ENCODE data around the gene CCDC43.
"Not testable (repeated sequence)": the region's sequence is repeated elsewhere in the genome, so short reads cannot be mapped to it uniquely, and the experiment has no call there.

The CCDC43 gene

GRCh38 chr17:44689477-44690217 lies at the start of gene CCDC43:
TSS of gene CCDC43 (minus strand) at chr17:44689776. CDS start at chr17:44689753, 23 bp downstream.
- Mint-ChIP-seq H3K9me3 (no peaks in the 10 kb centered on the region), H3K4me1 (peaks cover 21% of the 10 kb centered on the region), H3K27me3 (ENCODE audit: low read depth, poor library complexity) (peaks cover 18% of the 10 kb centered on the region), H3K4me3 (peak within 1 kb of the TSS; percentile 96), H3K36me3 (ENCODE audit: low read depth) (peaks cover 5% of the 10 kb centered on the region), H3K27ac (peak within 1 kb of the TSS; percentile 98)
- TF ChIP-seq, protein P1, sequence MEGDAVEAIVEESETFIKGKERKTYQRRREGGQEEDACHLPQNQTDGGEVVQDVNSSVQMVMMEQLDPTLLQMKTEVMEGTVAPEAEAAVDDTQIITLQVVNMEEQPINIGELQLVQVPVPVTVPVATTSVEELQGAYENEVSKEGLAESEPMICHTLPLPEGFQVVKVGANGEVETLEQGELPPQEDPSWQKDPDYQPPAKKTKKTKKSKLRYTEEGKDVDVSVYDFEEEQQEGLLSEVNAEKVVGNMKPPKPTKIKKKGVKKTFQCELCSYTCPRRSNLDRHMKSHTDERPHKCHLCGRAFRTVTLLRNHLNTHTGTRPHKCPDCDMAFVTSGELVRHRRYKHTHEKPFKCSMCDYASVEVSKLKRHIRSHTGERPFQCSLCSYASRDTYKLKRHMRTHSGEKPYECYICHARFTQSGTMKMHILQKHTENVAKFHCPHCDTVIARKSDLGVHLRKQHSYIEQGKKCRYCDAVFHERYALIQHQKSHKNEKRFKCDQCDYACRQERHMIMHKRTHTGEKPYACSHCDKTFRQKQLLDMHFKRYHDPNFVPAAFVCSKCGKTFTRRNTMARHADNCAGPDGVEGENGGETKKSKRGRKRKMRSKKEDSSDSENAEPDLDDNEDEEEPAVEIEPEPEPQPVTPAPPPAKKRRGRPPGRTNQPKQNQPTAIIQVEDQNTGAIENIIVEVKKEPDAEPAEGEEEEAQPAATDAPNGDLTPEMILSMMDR (IDR thresholded peaks at IDR 0.05) = no peak
- peak; percentile 96 for DNase-seq

GRCh38 chr17:44738214-44738906 lies 48.8 kb upstream of the CCDC43 start:
- Mint-ChIP-seq H3K4me3 (no peak overlapping the region), H3K9me3 (no peaks in the 10 kb centered on the region), H3K27ac (no peak overlapping the region), H3K27me3 (ENCODE audit: low read depth, poor library complexity) (no peaks in the 10 kb centered on the region), H3K36me3 (ENCODE audit: low read depth) (peaks cover 31% of the 10 kb centered on the region), H3K4me1 (no peaks in the 10 kb centered on the region)
- TF ChIP-seq, protein P1 (IDR thresholded peaks at IDR 0.05) = no peak
- DNase-seq = no peak

DNA sequence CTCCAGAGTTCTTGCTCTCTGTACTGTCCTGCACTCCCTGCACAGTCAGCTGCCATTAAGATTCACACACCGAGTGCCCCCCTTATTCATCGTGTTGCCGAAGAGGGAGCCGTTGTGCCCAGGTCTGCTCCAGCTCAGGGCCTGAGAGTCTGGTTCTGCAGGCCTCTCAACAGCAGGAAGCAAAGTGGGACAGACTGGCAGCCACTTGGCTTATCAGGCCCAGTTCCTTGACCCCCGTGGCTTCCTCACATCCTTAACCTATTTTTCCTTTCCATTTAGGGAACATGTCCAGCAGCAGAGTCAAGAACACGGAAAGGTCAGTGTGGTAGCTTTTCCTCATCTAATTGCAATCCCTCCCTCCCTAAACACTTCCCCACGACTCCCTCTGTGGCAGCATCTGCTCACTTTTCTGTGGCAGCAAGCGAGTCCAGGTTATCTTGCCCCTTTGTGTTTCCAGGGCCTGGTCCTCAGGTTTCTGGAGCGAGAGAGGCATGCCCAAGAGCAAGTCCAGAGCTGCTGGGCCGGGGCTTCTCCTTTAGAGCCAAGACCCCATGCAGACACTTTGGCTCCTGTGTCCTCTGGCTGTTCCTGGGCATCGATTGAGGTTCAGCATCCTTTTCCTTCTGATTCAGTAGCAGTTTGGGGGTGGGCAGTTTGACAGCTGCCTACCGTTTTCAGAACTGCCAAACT lies 47.1 kb upstream of the CCDC43 start:
- no peaks in the 10 kb centered on the region for H3K4me1 Mint-ChIP-seq
- no peak for DNase-seq
- TF ChIP-seq, protein P1 (IDR thresholded peaks at IDR 0.05) = no peak
- H3K36me3 Mint-ChIP-seq (ENCODE audit: low read depth) = peaks cover 29% of the 10 kb centered on the region
- H3K9me3 Mint-ChIP-seq = no peaks in the 10 kb centered on the region
- H3K4me3 Mint-ChIP-seq = no peak overlapping the region
- H3K27me3 Mint-ChIP-seq (ENCODE audit: low read depth, poor library complexity) = no peaks in the 10 kb centered on the region
- no peak overlapping the region for H3K27ac Mint-ChIP-seq

- Mint-ChIP-seq H3K4me3 (no peak overlapping the region), H3K27me3 (ENCODE audit: low read depth, poor library complexity) (no peaks in the 10 kb centered on the region), H3K27ac (peak overlapping the region; percentile 21), H3K36me3 (ENCODE audit: low read depth) (peaks cover 42% of the 10 kb centered on the region), H3K9me3 (no peaks in the 10 kb centered on the region), H3K4me1 (no peaks in the 10 kb centered on the region)
- TF ChIP-seq, protein P1 (IDR thresholded peaks at IDR 0.05) = no peak
- DNase-seq = no peak
These were observed 44.7 kb upstream of the CCDC43 start for GRCh38 chr17:44734272-44734671.

DNA sequence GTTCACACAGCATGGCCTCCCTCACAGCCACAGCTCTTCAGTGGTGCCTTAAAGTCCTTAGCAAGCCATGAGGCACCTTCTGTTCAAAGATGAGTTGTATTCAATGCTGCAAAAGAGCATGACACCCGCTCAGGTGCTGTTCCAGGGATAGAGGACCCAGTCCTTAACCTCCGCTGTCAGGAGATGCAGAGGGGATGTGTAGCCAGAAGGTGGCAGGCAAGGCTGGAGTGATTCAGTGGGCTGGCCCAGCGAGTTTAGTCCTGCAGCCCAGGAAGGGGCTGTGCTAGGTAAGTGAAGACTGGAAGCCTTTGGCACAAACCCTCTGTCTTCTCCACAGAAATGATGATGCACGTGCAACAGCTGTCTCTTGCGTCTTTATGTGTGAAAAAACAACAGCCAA lies 44.2 kb upstream of the CCDC43 start:
- TF ChIP-seq, protein P1 (IDR thresholded peaks at IDR 0.05) = peak; percentile 43
- no peaks in the 10 kb centered on the region for H3K4me1 Mint-ChIP-seq
- peak; percentile 32 for DNase-seq
- no peak overlapping the region for H3K27ac Mint-ChIP-seq
- H3K36me3 Mint-ChIP-seq (ENCODE audit: low read depth) = peaks cover 38% of the 10 kb centered on the region
- no peaks in the 10 kb centered on the region for H3K27me3 Mint-ChIP-seq (ENCODE audit: low read depth, poor library complexity)
- no peaks in the 10 kb centered on the region for H3K9me3 Mint-ChIP-seq
- H3K4me3 Mint-ChIP-seq = no peak overlapping the region

- H3K36me3 Mint-ChIP-seq (ENCODE audit: low read depth) = peaks cover 54% of the 10 kb centered on the region
- not testable (repeated sequence) for H3K4me1 Mint-ChIP-seq
These were observed 36.5 kb upstream of the CCDC43 start for GRCh38 chr17:44726121-44726520.

More at GRCh38 chr17:44726121-44726520, 36.5 kb upstream of the CCDC43 start:
- H3K9me3 Mint-ChIP-seq; H3K4me3 Mint-ChIP-seq; H3K27ac Mint-ChIP-seq; DNase-seq; H3K27me3 Mint-ChIP-seq (ENCODE audit: low read depth, poor library complexity): not testable (repeated sequence)

Data from nephron progenitor cell (in vitro differentiated cells).